ENCODE results near the gene SMYD1.

Gene SMYD1

DNA sequence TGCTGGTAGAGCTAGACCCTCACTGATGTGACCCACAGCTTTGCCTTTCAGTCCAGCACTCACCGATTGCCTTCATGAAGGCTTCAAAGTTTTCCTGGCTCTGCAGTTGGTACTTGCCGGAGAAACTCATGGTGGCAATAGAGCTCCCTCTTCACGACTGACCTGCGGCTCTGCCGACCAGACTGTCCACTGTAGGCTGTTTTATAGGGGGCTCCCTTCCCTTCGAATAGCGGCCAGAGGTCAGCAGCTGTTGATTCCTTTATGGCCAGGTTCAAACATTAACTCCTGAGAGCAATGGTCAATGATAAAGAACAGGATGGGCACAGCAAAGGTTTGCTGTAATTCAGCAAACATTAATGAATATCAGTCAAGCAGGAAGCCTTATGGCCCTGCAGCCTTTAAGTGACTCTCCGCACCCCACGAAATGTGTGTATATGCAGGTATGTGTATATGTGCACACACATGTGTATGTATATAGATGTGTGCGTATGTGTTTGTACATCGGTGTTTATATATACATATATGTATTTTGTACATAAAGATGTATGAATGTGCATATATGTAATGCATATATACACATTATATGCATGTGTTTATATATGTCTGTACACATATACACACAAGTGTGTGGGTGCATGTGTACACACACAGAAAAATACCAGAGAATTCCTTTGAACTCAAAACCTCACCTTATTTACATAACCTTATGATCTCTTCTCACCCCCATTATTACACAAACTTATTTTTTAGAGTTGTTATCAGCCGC lies 60.4 kb downstream of the SMYD1 start, which contains the start of gene FABP1:
TSS of gene FABP1 (minus strand) at position 175 of the 766 bp plus-strand sequence. CDS start at position 130, 45 bp downstream.
- H3K4me3 ChIP-seq (ENCODE audit: low read length): no peak within 1 kb of the TSS
- WGBS (ENCODE audit: insufficient coverage, insufficient read length): no CpG with 5 or more reads among the region's 12 CpGs
- no peaks in the 10 kb centered on the region for H3K36me3 ChIP-seq (ENCODE audit: control insufficient read depth, insufficient read depth, low read length)
- H3K27me3 ChIP-seq (ENCODE audit: control insufficient read depth, insufficient read depth, low read length): no peaks in the 10 kb centered on the region
- H3K4me1 ChIP-seq (ENCODE audit: control insufficient read depth, insufficient read depth, low read length): no peaks in the 10 kb centered on the region; the same call in 1 of the 2 replicates
- no peaks in the 10 kb centered on the region for H3K9me3 ChIP-seq (ENCODE audit: control insufficient read depth, insufficient read depth, low read length)
- no peak for DNase-seq (ENCODE audit: low read depth, low spot score)
- H3K27ac ChIP-seq (ENCODE audit: low read length): no peak within 1 kb of the TSS

DNA sequence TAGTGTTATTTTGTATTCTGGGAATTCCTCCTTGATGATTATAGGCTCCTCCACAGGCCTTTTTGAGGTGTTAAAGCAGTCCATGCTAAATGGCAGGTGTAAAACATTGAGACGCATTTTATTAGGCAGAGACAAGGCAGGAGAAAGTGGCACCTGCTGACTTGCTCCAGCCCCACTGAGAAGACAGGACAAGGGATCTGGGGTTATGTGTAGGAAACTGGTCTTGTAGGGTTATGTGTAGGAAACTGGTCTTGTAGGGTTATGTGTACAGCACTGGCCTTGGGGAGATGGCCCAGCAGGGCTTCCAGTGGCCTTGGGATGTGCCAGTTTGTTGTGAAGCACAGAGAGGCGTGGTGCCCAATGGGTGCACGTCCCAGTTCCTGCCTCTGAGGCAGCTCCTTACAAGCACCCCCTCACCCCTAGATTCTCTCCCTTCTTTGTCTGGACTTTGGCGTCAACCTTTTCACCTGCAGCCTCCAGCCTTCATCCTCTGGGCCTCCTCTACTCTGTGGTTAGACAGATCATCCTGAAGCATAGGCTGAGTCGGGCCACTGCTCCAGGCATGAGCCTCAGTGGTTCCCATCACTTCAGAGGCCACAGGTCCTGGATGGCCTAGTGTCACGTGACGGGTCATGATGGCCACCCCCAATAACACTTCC lies 61.2 kb downstream of the SMYD1 start:
- no peaks in the 10 kb centered on the region for H3K9me3 ChIP-seq (ENCODE audit: control insufficient read depth, insufficient read depth, low read length)
- no CpG with 5 or more reads among the region's 7 CpGs for WGBS (ENCODE audit: insufficient coverage, insufficient read length)
- no peak for DNase-seq (ENCODE audit: low read depth, low spot score)
- no peaks in the 10 kb centered on the region for H3K27me3 ChIP-seq (ENCODE audit: control insufficient read depth, insufficient read depth, low read length)
- H3K27ac ChIP-seq (ENCODE audit: low read length): no peak overlapping the region
- H3K4me1 ChIP-seq (ENCODE audit: control insufficient read depth, insufficient read depth, low read length): no peaks in the 10 kb centered on the region; the same call in 1 of the 2 replicates
- no peaks in the 10 kb centered on the region for H3K36me3 ChIP-seq (ENCODE audit: control insufficient read depth, insufficient read depth, low read length)
- no peak overlapping the region for H3K4me3 ChIP-seq (ENCODE audit: low read length)

DNA sequence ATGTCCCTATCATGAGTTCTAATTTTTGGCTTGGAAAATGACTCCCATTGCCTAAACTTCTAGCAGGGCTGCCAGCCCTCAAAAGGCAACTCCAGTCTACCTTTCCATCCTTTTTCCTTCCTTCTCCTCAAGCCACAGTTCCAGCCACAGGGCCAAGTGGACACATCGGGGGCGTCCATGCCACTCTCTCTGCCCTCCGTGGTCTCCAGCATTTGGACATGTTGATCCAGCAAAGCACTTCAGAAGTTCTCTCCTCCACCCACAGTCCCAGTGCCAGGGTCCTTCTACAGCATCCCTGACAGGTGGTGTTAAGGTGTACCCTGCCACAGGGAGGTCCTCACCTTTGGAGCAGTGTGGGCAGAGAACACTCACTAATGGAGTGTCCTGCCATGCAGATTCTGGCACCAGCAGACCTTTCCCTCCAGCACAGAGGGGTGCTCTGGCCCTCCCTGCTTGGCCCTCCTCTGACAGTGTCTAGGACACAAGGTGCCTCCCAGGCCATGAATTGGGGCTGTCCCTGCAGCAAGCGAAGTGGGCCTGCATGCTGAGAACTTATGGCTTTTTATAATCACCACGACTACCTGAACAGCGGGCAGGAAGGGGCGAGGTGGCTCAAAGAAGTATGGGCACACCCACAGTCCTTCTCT lies 61.8 kb downstream of the SMYD1 start:
- H3K4me1 ChIP-seq (ENCODE audit: control insufficient read depth, insufficient read depth, low read length): no peaks in the 10 kb centered on the region; the same call in 1 of the 2 replicates
- H3K9me3 ChIP-seq (ENCODE audit: control insufficient read depth, insufficient read depth, low read length): no peaks in the 10 kb centered on the region
- no peak for DNase-seq (ENCODE audit: low read depth, low spot score)
- no CpG with 5 or more reads among the region's 7 CpGs for WGBS (ENCODE audit: insufficient coverage, insufficient read length)
- no peak overlapping the region for H3K27ac ChIP-seq (ENCODE audit: low read length)
- H3K36me3 ChIP-seq (ENCODE audit: control insufficient read depth, insufficient read depth, low read length): no peaks in the 10 kb centered on the region
- no peak overlapping the region for H3K4me3 ChIP-seq (ENCODE audit: low read length)
- no peaks in the 10 kb centered on the region for H3K27me3 ChIP-seq (ENCODE audit: control insufficient read depth, insufficient read depth, low read length)

DNA sequence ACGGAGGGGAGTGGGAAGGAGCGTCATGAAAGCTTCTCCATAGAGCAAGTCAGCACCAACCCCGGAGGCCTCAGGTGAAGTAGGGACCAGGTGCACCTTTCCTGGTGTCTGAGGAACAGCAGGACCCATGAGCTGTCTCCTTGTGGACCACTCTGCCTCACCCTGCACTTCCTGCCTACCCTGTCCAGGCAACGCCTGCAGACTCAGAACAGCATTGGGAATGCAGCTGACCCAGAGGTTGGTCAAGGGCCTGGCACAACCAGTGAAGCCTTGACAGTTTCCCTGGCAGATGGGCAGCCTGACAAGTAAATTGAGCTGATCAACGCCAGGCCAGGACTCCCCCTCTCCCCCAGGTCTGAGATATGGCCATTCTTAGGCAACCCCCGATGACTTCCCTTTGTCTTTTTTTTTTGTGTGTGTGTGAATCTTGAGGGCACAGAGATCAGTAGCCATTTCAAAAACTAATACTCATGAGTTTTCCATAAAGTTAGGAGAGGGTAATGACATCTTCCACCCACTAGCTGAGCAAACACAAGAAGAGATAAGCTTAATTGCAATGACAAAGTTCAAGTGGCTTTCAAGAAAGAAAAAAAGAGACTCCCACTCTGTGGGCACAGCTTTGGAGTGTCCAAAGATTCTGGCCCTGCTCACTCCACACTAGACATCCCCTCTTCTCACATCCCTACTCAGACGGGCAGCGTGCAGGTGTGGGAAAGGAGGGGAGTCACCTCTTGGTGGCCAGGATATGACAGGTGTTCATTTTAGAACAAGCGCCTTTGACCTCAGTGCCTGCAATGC lies 63.8 kb downstream of the SMYD1 start:
- no CpG with 5 or more reads among the region's 9 CpGs for WGBS (ENCODE audit: insufficient coverage, insufficient read length)
- Histone ChIP-seq H3K4me3 (ENCODE audit: low read length) (no peak overlapping the region), H3K4me1 (ENCODE audit: control insufficient read depth, insufficient read depth, low read length) (no peaks in the 10 kb centered on the region; the same call in 1 of the 2 replicates), H3K27ac (ENCODE audit: low read length) (no peak overlapping the region), H3K9me3 (ENCODE audit: control insufficient read depth, insufficient read depth, low read length) (no peaks in the 10 kb centered on the region), H3K36me3 (ENCODE audit: control insufficient read depth, insufficient read depth, low read length) (no peaks in the 10 kb centered on the region), H3K27me3 (ENCODE audit: control insufficient read depth, insufficient read depth, low read length) (no peaks in the 10 kb centered on the region)
- DNase-seq (ENCODE audit: low read depth, low spot score): no peak

DNA sequence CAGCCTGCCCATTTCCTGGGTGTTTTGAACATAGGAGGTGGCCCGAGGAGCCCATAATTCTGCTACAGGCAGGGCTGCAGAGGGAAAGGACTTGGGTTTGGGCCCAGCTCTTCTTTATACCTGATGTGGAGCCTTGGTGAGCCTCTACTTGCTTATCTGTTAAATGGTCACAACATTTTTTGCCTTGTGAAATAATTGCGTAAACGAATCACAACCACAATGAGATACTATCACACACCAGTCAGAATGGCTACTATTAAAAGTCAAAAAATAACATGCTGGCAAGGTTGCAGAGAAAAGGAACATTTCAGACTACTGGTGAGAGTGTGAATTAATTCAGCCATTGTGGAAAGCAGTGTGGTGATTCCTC lies 64.4 kb downstream of the SMYD1 start:
- Histone ChIP-seq H3K27ac (ENCODE audit: low read length) (no peak overlapping the region), H3K4me3 (ENCODE audit: low read length) (no peak overlapping the region), H3K27me3 (ENCODE audit: control insufficient read depth, insufficient read depth, low read length) (no peaks in the 10 kb centered on the region)

DNA sequence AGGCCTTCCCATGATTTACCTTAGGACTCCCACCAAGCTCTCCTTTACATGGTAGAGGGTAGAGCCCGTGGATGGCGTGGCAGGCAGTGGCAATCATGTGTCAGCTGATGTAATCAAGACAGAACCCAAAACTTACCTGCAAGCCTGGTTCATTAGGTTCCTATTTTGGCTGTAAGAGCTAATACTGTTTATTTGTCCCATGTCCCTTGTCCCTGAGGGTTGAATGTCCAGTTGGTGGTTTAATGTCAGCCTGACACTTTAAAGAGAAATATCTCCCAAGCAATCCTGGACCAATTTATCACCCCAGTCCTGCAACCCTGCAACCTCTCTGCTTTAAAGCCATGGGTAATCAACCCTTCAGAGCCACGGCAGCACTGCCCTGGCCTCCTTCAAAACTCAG lies 66.2 kb downstream of the SMYD1 start:
- no peaks in the 10 kb centered on the region for H3K36me3 ChIP-seq (ENCODE audit: control insufficient read depth, insufficient read depth, low read length)
- no peaks in the 10 kb centered on the region for H3K4me1 ChIP-seq (ENCODE audit: control insufficient read depth, insufficient read depth, low read length)
- H3K27me3 ChIP-seq (ENCODE audit: control insufficient read depth, insufficient read depth, low read length): no peaks in the 10 kb centered on the region
- no peak overlapping the region for H3K27ac ChIP-seq (ENCODE audit: low read length)
- no CpG with 5 or more reads among the region's 3 CpGs for WGBS (ENCODE audit: insufficient coverage, insufficient read length)
- DNase-seq (ENCODE audit: low read depth, low spot score): no peak
- H3K9me3 ChIP-seq (ENCODE audit: control insufficient read depth, insufficient read depth, low read length): no peaks in the 10 kb centered on the region
- no peak overlapping the region for H3K4me3 ChIP-seq (ENCODE audit: low read length)

More for the DNA sequence above, 64.4 kb downstream of the SMYD1 start:
- H3K36me3 ChIP-seq (ENCODE audit: control insufficient read depth, insufficient read depth, low read length): no peaks in the 10 kb centered on the region
- no peaks in the 10 kb centered on the region for H3K9me3 ChIP-seq (ENCODE audit: control insufficient read depth, insufficient read depth, low read length)
- H3K4me1 ChIP-seq (ENCODE audit: control insufficient read depth, insufficient read depth, low read length): no peaks in the 10 kb centered on the region
- DNase-seq (ENCODE audit: low read depth, low spot score): no peak
- WGBS (ENCODE audit: insufficient coverage, insufficient read length): no CpG with 5 or more reads among the region's 3 CpGs

DNA sequence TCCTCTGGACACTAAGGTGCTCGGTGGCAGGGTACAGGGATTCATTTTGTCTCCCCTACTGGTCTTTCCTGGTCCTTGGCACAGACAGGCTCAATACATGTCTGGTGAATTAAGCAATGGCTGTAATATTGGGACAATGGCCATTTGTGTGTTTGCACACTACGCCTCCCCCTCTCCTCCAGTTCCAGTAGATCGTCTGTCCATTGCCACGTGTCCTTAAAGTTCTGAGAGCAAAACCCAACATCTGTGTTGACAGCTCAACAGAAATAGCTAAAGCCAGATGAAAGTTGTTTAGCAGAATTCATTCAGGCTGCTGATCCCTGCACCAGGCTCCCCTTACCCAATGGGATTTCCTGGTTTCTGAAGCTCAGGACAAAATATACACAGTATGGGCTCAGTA lies 69.2 kb downstream of the SMYD1 start:
- no peak overlapping the region for H3K4me3 ChIP-seq (ENCODE audit: low read length)
- no peaks in the 10 kb centered on the region for H3K9me3 ChIP-seq (ENCODE audit: control insufficient read depth, insufficient read depth, low read length)
- no CpG with 5 or more reads among the region's 4 CpGs for WGBS (ENCODE audit: insufficient coverage, insufficient read length)
- no peaks in the 10 kb centered on the region for H3K36me3 ChIP-seq (ENCODE audit: control insufficient read depth, insufficient read depth, low read length)
- H3K4me1 ChIP-seq (ENCODE audit: control insufficient read depth, insufficient read depth, low read length): no peaks in the 10 kb centered on the region
- DNase-seq (ENCODE audit: low read depth, low spot score): no peak
- H3K27me3 ChIP-seq (ENCODE audit: control insufficient read depth, insufficient read depth, low read length): no peaks in the 10 kb centered on the region
- no peak overlapping the region for H3K27ac ChIP-seq (ENCODE audit: low read length)

DNA sequence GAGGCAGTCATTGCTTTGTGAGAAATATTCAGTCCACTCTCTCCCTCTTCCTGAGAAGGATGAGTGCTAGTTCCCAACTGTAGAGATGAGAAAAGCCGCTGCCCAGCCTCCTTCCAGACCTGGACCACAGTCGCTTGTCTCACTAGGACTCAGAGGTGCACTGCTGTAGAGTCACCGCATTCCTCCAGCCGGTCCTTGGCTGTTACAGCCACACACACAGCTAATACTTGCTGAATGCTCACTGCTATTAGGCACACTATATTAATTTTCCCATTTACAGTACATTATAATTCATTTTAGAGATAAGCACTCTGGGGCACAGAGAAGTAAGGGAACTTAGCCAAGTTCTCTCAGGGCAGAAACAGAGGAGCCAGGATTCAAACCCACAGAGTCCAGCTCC lies 70.2 kb downstream of the SMYD1 start:
- Histone ChIP-seq H3K36me3 (ENCODE audit: control insufficient read depth, insufficient read depth, low read length) (no peaks in the 10 kb centered on the region), H3K27me3 (ENCODE audit: control insufficient read depth, insufficient read depth, low read length) (no peaks in the 10 kb centered on the region), H3K4me1 (ENCODE audit: control insufficient read depth, insufficient read depth, low read length) (no peaks in the 10 kb centered on the region), H3K27ac (ENCODE audit: low read length) (no peak overlapping the region), H3K9me3 (ENCODE audit: control insufficient read depth, insufficient read depth, low read length) (no peaks in the 10 kb centered on the region), H3K4me3 (ENCODE audit: low read length) (no peak overlapping the region)
- no peak for DNase-seq (ENCODE audit: low read depth, low spot score)
- whole genome bisulfite sequencing (ENCODE audit: insufficient coverage, insufficient read length): no CpG with 5 or more reads among the region's 4 CpGs

DNA sequence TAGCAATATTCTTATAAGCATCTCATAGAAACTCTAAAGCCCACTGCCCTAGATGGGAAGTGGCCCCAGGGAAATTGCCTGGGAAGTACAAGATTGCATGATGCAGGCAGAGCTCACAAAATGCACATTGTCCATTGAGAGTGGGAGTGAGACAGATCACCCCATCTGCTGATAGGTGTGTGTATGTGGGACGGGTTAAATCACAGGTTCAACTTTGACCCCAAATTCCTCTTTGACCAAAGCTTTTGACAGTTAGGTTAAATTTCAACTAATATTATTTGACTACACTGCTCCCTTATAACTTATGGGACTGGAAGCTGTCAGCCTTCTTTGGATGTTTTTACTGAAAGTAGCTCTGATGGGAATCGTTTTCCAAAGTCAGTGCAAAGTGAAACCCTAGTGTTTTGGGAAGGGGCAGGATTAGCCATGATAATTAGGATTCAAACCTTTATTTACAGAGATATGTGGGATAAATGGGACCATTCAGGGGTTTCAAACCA lies 71.6 kb downstream of the SMYD1 start:
- DNase-seq (ENCODE audit: low read depth, low spot score): no peak
- no CpG with 5 or more reads among the region's 2 CpGs for WGBS (ENCODE audit: insufficient coverage, insufficient read length)
- H3K4me3 ChIP-seq (ENCODE audit: low read length): no peak overlapping the region

DNA sequence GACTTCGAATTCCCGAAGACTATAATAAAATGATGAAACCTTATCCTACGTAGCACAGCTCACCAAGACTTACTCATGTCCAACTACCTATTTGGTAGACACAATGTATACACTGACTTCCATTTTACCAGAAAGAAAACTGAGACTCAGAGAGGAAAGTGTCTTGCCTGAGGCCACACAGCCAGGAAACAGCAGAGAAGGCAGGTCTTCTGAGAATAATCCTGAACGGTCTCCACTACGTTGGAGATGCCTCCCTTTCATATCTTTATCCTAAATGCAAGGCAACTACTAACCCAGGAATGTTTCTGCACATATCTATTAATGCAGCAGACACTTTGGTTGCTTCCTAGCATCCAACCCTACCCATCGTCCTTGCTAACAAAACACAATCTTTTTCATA lies 72.2 kb downstream of the SMYD1 start:
- H3K4me1 ChIP-seq (ENCODE audit: control insufficient read depth, insufficient read depth, low read length): no peaks in the 10 kb centered on the region

More for the DNA sequence above, 71.6 kb downstream of the SMYD1 start:
- H3K36me3 ChIP-seq (ENCODE audit: control insufficient read depth, insufficient read depth, low read length): no peaks in the 10 kb centered on the region
- H3K9me3 ChIP-seq (ENCODE audit: control insufficient read depth, insufficient read depth, low read length): no peaks in the 10 kb centered on the region
- H3K27ac ChIP-seq (ENCODE audit: low read length): no peak overlapping the region
- H3K27me3 ChIP-seq (ENCODE audit: control insufficient read depth, insufficient read depth, low read length): no peaks in the 10 kb centered on the region
- H3K4me1 ChIP-seq (ENCODE audit: control insufficient read depth, insufficient read depth, low read length): no peaks in the 10 kb centered on the region

More for the DNA sequence above, 72.2 kb downstream of the SMYD1 start:
- no peaks in the 10 kb centered on the region for H3K27me3 ChIP-seq (ENCODE audit: control insufficient read depth, insufficient read depth, low read length)
- DNase-seq (ENCODE audit: low read depth, low spot score): no peak
- no peaks in the 10 kb centered on the region for H3K9me3 ChIP-seq (ENCODE audit: control insufficient read depth, insufficient read depth, low read length)
- no CpG with 5 or more reads among the region's 6 CpGs for WGBS (ENCODE audit: insufficient coverage, insufficient read length)
- H3K36me3 ChIP-seq (ENCODE audit: control insufficient read depth, insufficient read depth, low read length): no peaks in the 10 kb centered on the region
- no peak overlapping the region for H3K27ac ChIP-seq (ENCODE audit: low read length)
- no peak overlapping the region for H3K4me3 ChIP-seq (ENCODE audit: low read length)
